Measurements from ENCODE around the gene PPP2R2C.

Gene PPP2R2C

DNA sequence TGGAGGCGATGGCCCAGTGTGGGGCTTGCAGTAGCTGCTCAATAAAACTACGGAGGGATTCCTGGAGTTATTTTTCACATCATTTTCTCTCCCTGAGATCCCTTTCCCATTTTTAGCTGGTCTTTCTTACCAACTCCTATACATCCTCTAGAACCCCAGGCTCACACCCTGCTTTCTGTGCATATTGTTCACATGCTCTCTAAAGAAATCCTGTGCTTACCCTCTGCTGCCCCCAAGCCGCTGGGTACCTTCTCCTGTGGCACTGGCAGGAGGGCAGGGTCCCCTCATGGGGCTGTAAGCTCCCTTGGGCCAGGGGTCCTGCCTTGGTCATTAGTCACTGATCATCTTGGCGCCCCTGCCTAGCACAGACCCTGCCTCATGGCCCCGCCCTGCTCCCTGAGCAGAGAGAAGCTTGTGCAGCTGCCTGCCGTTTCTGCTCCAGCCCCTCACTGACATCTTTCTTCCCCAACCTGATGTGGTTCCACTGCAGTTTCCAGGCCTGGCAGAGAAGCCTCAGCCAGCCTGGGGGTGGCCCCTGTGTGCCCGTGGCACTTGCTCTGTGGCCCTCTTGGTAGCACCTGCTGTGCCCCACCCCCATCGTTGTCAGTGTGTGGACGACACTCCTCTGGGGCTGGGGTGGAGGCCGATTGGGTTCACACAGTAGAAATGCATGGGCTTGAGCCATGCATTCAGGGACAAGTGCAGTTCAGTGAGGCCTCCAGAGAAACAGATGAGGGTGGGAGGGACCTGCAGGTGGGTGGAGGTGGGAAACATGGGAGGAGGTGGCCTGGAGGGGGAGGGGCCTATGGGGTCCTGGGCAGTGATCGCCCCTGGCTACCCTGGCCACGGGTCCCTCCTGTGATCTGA is 133.2 kb downstream of the PPP2R2C start:
- DNase-seq: no peak

DNA sequence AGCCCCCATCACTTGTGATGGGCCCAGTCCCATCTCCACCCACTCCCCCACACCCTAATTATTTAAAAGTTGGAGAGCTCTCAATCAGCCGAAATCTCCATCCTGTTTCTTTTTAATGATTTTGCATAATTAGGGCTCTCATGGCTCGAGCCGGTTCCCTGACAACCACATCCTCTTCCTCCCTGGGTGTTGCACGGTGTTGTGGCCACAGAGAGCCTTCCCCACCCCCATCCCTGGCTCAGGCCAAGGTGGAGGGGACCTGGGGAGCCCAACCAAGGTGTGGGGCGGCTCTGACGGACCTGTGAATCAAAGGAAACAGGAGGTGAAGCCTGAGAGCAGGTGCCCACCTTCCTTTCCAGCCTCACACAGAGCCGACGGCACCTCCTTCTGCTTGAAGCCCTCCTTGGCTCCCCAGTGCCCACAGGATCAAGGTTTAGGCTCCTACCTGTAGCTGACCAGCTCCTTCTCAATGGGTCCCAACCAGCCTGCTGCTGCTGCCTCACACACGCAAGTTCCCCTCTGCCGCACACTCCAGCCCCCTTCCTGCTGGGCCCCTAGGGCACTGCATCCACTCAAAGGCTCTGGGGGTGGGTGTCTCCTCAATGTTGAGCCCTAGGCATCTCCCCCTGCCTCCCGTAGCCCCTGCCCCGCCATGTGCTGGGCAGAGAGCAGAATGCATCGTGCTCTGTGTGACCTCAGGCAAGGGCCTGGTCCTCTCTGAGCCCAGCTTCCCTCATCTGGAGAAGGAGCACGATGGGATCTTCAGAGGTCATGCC is 134.1 kb downstream of the PPP2R2C start:
- no peak for DNase-seq

DNA sequence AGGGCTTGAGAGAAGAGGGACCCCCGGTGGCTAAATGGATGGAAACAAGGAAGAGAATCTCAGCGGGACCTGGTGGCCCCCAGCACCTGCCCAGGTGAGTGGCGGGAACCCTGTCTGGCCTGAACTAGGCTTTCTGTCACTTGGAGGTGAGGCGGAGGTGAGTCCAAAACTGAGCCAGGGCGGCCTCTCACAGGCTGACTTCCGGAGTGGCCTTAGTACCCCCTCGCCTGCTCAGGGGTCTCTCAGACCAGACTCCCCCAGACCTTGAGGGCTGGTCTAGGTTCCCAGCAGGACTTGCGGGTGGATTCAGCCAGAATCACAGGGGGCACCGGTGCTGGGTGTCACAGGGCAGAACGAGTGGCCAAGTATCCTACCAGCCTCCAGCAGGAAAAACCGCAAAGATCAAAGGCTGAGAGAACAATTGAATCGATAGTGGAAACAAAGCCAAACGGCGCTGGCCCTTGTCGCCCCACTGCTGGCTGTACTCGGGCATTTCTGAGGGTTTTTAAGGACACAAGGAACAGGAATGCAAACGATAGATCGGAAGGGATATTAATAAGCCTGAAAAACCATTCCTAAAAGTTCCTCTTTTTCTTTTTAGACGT is 135.0 kb downstream of the PPP2R2C start:
- no peak for DNase-seq

DNA sequence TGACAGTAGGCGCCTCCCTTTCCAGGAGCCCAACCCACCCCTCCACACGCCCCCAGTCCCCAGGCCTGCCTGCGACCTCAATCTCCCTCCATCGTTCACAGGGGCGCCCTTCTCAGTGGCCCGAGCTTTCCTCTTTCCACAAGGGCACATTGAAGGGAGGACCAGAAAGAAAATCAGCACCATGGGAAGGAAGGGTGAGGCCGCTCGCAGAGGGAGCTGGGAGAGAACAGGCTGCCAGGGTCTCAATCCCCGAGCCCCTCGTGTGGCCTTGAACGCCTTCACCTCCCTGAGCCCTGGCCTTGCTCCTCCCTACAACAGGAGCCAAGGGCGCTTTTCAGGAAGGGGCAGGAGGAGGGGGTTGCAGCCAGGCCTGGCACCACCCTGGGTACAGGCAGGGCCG is 136.2 kb downstream of the PPP2R2C start:
- no peak for DNase-seq

DNA sequence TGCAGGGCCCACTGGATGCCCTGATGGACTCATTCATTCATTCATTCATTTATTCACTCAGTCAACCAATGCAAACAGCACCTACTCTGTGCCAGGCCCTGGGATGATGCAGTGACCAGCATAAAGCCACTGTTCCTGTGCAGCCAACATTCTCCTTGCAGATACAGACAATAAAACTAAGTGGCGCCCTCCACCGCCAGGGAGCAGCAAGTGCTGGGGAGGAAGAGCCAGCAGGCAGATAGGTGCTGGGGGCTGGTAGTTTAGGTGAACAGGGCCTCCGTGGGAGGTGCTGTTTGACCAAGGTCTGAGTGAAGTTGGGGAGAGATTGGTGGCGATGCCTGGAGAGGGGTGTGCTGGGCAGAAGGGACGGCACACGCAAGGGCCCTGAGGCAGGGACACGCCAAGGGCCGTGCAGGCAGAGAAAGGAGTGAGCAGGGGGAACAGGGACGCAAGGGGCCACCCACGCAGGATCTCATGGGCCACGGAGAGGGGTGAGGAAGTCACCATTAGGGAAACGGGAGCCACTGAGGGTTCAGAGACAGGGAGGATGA is 137.3 kb downstream of the PPP2R2C start:
- no peak for DNase-seq

DNA sequence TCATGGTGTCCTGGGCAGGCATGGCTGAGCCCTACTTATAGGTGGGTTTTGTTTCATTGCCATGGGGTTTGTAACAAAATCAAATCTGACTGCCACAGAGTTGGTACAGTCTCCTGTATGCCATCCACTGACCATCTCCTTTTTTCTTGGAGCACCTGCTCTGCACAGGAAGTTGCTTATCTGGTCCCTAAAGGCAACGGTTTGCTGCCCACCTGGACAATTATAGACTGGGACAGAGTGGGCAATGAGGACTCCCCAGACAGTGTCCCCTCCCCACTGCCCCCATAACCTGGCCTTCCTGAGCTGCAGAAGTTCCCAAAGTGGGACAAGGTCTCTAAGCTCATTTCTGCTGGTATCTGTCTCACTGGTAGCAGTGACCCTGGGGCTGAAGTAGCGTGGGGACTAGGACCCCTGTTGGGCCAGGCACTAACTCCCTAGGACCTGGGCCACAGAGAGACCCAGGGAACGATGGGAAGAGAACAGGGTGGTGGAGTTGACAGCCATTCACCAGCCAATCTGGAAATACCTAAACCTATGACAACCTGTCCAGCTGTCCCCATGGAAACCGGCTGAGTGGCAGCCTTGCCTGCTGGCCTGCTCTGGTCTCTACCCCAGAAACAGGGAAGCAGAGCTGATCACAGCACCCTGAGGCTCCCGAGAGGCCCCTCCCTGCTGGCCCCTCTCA is 138.1 kb downstream of the PPP2R2C start:
- no peak for DNase-seq

DNA sequence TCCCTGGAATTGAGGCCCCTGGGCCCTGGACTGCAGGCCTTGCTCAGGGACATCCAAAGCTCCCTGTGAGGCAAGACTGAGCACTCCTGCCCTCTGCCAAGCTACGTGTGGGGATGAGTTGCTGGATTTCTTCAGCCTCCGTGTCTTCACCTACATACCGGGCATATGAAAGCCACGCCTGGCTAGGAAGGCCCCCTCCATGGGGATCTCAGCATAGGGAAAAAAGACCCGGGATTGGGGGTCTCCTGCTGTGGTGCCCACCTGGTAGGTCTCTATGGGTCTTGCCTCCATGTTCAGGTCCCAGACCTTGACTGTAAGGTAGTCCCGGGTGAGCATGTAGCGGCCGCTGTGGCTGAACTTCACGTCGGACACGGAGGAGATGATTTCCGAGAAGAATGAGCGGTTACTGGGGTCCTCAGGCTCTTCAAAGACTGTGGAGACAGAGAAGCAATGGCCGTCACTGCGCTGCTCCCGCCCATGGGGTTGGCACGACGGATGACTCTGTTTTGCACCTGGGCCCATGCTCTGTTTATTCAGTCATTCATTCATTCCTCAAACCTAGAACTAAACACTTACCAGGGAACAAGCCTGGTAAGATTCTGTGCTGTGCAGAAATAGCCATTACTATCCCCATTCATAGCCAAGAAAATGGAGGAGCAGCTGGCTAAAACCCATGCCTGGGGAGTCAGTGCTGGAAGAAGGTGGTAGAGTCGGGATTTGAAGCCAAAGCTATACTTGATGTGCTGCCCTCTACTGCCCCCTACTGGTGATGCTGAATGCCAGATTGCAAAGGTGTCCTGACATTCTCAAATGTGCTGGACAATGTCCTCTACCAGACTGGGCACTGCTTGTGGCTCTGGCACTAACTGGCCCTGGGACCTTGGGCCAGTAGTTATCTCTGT is 138.9 kb downstream of the PPP2R2C start:
- no peak for DNase-seq

DNA sequence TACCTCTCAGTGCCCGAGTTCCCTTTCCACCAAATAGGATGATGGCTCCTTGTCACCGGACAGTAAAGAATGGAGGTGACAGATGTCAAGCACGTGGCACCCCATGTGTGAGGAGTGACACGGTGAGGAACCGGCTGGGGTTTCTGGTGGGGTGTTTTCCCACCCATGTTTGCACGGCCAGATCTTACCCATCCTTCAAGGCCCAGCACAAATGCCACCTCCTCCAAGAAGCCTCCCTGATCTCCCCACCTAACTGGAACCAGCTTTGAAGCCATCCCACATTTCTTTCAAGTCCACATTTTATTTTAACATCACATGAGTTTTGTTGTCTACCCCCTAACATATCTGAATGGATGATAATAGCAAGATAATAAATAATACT is 139.8 kb downstream of the PPP2R2C start:
- no peak for DNase-seq

DNA sequence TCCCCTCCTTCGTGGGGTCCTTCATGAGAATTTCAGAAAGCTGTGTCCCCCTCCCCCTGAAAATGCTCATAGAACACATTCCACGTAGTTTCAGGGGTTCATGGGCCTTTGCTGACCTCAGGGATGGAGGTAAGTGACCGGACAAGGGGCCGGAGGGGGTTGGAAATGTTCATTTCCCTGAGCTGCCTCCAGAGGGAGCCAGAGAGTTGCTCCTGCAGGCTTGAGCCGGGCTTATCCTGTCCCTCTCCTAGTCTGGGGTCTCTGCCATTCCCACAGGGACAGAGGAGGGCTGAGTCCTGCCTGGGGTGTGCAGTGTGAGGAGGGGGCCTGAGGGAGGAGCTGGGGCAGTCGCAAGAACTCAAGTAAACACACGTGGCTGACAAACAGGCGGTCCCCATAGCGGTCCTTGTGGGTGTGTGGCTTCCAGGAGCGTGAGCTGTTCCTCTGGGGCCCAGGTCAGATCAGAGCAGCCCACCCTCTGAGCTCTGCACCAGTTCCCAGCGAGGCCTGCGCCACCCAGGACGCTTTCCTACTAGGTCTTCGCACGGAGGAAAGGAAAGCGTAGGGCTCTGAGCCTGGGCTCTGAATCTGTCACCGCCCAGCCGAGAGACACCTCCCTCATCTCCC is 140.3 kb downstream of the PPP2R2C start:
- no peak for DNase-seq

DNA sequence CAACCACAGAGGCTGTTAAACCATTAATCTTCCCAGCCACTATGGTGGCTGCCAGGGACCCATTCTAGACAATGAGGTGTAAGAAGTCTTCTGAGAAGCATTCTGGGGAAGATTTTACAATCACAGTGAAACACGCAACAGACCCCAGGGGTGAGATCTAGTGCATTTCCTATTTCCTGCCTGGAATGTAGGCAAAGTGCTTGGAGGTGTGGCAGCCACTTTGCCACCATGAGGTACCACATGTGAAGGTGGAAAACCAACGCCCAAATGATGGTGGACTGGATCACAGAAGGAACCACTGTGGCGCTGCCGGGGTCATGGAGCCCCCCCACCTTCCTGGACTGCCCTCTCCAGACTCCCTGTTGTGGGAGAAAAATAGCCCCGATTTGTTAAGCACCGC is 140.9 kb downstream of the PPP2R2C start:
- DNase-seq: no peak

DNA sequence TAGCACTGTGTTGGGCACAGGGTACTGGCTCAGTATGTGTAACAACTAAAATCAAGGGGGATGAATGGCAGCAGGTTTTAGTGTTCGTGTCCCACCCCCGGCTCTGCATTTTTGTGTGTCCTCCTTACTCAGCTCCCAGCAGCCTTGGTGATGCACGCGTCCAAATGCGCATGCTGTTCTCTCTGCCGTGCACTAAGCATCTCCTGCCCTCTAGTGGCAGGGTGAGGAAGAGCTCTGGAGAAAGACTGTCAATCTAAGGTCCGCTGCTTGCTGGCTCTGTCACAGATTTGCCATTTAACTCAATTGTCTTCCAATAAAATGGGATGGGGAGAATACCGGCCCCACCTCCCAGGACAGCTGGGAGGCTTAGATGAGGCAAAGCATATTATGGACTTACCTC is 141.4 kb downstream of the PPP2R2C start:
- no peak for DNase-seq

DNA sequence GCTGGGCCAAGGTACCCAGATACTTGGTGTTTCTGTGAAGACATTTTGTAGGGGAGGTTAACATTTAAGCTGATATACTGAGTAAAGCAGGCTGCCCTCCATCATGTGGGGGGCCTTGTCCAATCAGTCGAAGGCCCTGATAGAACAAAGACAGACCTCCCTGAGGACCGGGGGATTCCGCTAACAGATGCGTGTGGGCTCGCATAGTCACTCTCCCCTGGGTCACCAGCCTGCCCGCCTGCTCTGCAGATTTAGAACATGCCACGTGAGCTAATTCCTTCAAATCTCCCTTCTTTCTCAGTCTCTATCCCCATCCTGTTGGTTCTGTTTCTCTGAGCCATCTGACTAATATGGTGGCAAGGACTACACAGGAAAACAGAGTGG is 142.0 kb downstream of the PPP2R2C start:
- DNase-seq: no peak

DNA sequence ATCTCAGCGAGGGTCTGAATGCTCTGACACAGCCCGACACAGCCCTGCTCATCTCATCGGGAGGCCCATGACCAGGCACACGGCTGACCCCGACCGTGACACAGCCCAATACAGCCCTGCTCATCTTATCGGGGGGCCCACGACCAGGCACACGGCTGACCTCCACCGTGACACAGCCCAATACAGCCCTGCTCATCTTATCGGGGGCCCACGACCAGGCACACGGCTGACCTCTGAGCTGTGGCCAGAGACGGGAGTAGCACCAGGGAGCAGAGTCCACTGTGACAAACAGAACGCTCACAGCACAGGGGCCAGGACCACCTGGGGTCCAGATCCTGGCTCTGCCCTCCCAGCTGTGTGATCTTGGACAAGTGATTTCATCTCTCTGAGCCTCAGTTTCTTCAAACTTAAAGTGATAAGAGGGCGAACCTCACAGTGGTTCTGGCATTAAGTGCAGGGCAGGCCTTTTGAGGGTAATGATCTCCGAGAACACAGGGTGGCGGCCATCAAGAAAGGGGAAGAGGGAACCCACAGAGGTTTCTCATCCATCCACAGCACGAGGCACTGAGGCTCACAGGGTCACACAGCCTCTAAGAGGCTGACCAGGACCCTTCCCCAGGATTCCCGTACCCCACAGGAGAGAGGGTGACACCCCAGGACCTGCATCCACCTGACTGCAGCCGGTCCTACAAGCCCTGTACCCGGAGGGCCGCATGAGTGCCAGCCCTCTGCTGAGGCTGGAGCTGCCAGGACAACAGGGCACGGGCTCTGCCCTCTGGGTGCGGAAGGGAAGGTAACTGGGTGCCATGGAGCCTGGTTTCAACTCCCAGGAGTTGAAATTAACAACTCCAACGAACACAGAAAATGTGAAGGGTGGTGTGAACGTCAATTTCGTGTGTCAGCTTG is 142.7 kb downstream of the PPP2R2C start:
- no peak for DNase-seq

DNA sequence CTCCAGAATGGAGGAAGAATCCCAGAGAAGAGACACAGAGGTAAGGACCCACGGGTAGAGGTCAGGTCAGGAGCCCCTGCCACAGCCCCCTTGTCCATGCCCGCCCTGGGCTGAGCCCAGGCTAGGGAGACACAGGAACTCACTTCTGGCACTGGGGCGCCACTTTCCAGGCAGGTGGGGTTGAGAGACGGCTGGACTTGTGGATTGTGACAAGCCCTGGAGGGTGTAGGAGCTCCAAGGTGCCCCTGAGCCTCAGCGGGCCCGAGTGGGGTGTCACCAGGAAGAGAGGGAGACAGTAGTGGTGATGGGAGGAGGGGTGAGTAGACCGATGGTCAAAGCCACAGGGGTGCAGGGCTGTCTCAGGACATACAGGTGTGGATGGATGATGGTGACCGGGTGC is 143.9 kb downstream of the PPP2R2C start:
- no peak for DNase-seq

DNA sequence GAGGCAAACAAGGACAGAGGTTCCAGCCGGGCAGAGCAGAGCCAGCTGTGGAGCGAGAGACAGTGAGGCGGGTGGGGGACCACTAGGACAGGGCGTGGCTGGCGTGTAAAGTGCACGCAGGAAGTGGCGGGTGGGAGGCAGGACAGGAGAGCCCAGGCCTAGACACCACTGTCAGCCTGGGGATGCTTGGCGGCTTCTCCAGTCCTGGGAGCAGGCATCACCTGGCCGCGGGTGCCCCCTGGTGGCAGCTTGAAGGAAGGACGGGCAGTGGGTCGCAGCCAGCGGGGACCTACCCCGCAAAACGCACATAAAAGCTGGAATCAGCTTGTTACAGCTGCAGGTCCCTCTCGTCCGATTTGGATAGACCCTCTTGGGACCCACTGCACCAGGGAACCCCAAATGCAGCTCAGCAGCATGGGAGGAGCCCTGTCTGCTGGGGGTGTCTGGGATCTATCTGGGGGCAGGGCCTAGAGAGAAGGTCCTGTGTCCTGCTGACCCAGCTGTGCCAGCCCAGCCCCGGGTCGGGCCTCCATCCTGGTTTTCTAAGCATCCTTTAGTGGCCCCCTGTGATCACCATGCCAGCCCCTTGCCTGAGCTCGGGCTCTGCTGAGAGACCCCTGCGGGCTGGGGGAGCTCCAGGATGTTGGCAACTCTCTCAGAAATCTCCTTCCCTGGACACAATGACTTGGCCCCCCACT is 145.0 kb downstream of the PPP2R2C start:
- DNase-seq: peak; percentile 29

DNA sequence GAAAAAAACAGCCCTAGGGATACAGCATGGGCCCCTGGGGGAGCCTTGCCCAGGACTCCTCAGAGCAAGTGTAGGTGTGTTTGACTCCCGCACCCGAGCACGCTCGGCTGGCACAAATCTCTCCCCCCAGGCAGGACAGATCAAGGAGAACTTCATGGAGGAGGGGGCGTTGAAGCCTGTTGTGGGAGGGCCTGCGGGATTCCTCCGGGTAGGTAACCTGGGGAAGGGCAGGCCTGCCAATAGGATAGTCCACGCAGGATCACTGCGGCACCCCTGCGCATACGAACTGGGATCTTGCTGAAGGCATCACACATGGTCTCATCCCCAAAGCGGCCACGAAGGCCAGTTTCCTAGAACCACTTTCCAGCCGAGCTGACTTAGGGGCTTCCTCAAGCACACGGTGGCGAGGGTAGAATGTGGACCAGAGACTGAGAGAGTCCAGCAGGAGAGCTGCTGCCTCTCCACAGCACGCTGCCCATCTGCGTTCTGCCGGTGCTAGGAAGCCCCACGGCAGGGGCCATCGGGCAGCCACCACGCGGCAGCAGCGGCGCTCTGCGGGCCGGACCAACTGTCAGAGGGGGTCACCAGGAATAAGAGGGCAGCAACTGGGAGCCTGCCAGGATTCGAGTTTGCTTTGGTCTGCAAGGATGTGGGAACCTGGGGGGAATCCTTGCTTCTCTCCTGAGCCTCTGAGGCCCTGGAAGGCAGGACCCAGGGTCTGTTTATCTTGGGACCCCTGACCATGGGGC is 145.9 kb downstream of the PPP2R2C start:
- DNase-seq: no peak

DNA sequence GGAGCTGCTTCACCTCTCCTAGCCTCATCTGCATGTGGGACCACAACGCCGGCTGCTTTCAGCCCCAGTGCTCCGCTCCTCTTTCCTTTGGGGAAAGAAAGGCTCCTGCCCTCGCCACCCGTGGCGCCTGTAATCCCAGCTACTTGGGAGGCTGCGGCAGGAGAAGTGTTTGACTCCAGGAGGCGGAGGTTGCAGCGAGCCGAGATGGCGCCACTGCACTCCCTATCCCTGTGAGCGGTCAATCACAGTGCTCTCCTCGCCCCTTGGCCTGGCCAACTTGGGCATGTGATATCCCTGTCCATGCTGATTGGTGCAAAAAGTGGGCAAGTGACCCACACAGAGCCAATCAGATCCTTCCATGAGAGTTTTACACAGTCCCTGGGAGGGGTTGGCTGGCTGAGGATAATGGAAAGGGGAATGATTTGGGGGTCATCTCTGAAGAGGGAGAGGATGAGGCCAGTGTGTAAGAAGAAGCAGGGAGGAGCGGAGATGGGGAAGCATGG is 146.6 kb downstream of the PPP2R2C start:
- DNase-seq: no peak

DNA sequence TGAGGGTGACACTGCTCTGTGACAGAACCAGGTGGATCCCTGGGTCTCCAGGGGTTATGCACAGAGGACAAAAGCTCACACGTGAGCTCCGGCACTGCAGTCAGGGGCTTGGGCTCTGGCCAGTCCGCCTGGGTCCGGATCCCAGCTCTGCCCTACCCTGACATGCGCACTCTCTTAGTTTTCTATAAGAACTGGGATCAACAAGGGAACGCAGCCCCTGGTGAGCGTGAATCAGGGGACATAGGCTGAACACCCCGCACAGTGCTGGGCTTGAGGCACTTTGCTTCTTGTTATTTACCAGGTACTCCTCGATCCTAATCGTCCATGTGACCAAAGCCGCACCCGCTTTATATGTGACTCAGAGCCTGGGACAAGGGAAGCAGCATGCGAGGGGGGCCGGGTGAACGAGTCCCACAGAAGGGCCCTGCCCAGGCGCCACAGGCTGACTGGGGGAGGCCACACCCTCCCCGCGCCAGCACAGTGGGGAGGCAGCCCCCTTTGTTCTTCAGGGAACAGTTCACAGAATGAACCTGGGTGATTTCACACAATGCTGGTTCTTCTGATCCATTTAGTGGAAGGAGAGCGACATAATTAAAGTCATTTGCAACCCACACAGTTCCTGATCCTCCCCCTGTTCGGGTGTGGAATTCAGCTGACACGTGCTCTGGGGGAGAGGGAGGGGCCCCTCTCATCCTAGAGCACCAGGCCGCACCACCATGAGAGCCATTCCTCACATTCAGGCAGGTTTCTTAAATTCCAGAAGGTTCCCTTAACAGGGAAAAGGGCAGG is 147.2 kb downstream of the PPP2R2C start:
- DNase-seq: no peak
